IPS-15b (cell line): Measurements from ENCODE around the gene PUDP.
"Not testable (repeated sequence)": the region's sequence is repeated elsewhere in the genome, so short reads cannot be mapped to it uniquely, and the experiment has no call there.

Experiments used
- H3K27me3 ChIP-seq: one replicate; pipeline ENCODE4 v1.6.1; 2013; ENCODE audit warnings: low read length; ENCODE audit not compliant: control insufficient read depth, insufficient read depth
- H3K36me3 ChIP-seq: one replicate; pipeline ENCODE4 v1.6.1; 2013; ENCODE audit warnings: low read length; ENCODE audit not compliant: control insufficient read depth, insufficient read depth
- H3K4me1 ChIP-seq: one replicate; pipeline ENCODE4 v1.6.1; 2013; ENCODE audit warnings: mild to moderate bottlenecking, low read length; ENCODE audit not compliant: control insufficient read depth, insufficient read depth
- H3K4me3 ChIP-seq: one replicate; pipeline ENCODE4 v1.5.1; 2013; ENCODE audit warnings: low read depth, low read length
- H3K9ac ChIP-seq: one replicate; pipeline ENCODE4 v1.6.1; 2013; ENCODE audit warnings: low read depth, mild to moderate bottlenecking, low read length
- H3K9me3 ChIP-seq: one replicate; pipeline ENCODE4 v1.6.1; 2013; ENCODE audit warnings: mild to moderate bottlenecking, low read length; ENCODE audit not compliant: control insufficient read depth, insufficient read depth

PUDP gene

DNA sequence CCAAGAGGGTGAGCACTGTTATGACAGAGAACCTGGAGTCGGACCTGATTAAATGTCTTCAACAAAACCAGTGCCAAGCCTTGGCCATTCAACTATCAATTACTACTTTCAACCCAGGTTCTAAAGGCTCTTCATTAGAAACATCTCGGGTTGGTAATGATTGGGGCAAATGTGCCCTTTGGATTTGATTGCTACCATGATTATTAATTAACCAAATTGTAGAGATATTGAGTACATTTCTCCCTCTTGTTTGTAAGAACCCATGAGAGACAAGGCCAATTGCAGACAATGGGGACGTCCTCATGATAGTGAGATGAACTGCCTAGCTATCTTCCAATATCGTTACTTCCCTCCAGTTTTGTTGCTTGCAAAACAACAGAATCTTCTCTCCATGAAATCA is 137.1 kb downstream of the PUDP start:
- H3K9me3 ChIP-seq, H3K9ac ChIP-seq, H3K4me3 ChIP-seq, H3K27me3 ChIP-seq, H3K36me3 ChIP-seq, H3K4me1 ChIP-seq: not testable (repeated sequence)

DNA sequence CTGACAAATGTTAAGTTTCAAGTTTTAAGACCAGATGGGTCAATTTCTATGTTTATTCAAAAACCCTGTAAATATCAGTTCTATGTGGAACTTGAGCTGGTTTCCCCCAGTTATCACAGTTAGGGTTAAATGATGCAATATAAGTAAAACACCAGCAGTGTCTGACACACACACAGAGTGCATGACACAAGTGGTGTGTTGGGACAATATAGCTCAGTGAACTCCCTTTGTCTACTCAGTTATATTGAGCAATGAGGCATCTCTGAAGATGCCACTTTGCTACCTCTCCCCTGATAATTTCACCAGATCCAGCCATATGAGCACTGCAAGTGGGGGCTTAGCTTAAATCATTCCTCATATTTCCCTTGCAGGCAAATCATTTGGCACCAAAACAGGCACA is 140.6 kb downstream of the PUDP start:
- H3K9me3 ChIP-seq, H3K27me3 ChIP-seq, H3K36me3 ChIP-seq, H3K4me3 ChIP-seq, H3K4me1 ChIP-seq, H3K9ac ChIP-seq: not testable (repeated sequence)
